ENCODE results near the gene TENT5A.
"Not testable (repeated sequence)": the region's sequence is repeated elsewhere in the genome, so short reads cannot be mapped to it uniquely, and the experiment has no call there.

DNA sequence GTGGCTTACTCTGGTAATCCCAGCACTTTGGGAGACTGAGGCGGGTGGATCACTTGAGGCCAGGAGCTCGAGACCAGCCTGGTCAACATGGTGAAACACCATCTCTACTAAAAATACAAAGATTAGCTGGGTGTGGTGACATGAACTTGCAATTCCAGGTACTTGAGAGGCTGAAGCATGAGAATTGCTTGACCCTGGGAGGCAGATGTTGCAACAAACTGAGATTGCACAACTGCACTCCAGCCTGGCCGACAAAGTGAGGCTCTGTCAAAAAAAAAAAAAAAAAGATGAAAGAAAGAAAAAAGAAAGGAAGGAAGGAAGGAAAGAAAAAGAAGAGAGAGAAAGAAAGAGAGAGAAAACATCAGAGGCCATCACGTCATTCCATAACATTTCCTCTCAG lies 23.7 kb upstream of the TENT5A start:
- TF ChIP-seq CTCF (IDR thresholded peaks at IDR 0.05; ENCODE audit: low read depth, low read length); EZH2phosphoT487 (IDR thresholded peaks at IDR 0.05; ENCODE audit: low read depth): not testable (repeated sequence)

Data from OCI-LY3 (cell line).